RPMI8226 (cell line): Measurements from ENCODE around the gene SPTAN1.

ENCODE experiments used
- DNase-seq: peaks from one replicate; pipeline ENCODE4 v3.0.0-alpha.2; 2015

The SPTAN1 gene

GRCh38 chr9:128607642-128608350 lies 55.4 kb downstream of the SPTAN1 start:
- no peak for DNase-seq

- DNase-seq, result no peak
Observed at GRCh38 chr9:128610897-128611296, 58.5 kb downstream of the SPTAN1 start.

GRCh38 chr9:128611600-128612394 lies 59.4 kb downstream of the SPTAN1 start:
- DNase-seq, result no peak

DNA sequence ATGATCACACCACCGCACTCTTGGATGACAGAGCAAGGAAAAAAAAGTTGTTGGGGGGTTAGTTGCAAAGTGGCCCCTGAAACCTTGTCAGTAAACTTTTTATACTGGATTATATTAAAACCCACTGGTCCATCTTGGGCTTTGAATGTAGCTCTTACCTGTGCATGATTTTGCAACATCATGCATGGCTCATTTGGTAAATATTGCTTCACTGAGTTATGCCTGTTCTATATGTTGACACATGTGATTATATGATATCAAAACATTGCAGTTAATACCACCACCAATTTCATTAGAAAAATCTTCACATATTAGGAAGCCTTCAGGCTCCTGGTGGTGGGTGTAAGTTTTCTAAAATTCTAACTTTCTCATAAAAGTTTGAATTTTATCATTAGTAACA lies 62.3 kb downstream of the SPTAN1 start:
- DNase-seq, result no peak

DNA sequence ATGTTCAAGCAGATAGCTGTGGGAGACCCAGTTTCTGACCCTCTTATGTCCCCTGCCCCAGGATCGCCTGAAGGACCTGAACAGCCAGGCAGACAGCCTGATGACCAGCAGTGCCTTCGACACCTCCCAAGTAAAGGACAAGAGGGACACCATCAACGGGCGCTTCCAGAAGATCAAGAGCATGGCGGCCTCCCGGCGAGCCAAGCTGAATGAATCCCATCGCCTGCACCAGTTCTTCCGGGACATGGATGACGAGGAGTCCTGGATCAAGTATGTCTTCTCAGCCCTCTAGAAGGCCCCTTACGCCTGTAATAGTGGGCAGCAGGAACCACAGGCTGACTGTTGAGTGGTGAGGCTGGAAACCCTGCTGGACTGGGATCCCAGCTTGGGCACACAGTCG lies 63.2 kb downstream of the SPTAN1 start:
- no peak for DNase-seq

DNA sequence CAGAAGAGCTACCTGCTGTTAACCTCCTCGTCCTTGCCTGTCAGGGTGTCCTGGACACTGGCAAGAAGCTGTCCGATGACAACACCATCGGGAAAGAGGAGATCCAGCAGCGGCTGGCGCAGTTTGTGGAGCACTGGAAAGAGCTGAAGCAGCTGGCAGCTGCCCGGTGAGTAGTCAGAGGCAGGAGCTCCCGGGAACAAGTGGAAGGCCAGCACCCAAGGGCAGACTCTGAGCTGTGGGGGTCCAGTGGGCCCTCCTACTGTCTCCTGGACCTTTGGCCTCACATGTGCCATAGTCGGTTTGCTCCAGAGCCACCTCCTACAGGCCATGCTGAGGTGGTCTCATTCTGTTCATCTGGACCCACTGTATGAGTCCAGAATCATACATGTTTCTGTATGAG lies 65.6 kb downstream of the SPTAN1 start:
- DNase-seq, result no peak

GRCh38 chr9:128619127-128619526 lies 66.7 kb downstream of the SPTAN1 start:
- DNase-seq, result no peak

DNA sequence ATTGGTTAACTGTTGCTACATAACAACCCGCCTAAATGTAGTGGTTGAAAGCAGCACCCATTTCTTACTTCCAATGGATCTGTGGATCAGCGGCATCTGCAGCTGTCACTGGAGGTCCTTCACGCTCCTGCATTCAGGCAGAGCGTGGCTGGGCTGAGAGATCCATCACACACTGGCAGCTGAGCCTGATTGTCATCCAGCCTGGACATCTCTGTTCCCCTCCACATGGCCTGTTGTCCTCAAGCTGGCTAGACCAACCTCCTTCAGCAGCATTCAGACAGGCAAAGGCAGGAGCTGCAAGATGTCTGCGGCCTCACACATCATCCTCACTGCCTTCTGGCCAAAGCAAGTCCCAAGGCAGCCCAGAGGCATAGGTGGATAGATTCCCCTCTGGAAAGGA lies 67.4 kb downstream of the SPTAN1 start:
- no peak for DNase-seq

- no peak for DNase-seq
Observed at GRCh38 chr9:128621730-128622455, 69.5 kb downstream of the SPTAN1 start.

- no peak for DNase-seq
Observed at GRCh38 chr9:128624566-128624965, 72.2 kb downstream of the SPTAN1 start.

- no peak for DNase-seq
Observed at GRCh38 chr9:128625391-128626146, 73.2 kb downstream of the SPTAN1 start.

DNA sequence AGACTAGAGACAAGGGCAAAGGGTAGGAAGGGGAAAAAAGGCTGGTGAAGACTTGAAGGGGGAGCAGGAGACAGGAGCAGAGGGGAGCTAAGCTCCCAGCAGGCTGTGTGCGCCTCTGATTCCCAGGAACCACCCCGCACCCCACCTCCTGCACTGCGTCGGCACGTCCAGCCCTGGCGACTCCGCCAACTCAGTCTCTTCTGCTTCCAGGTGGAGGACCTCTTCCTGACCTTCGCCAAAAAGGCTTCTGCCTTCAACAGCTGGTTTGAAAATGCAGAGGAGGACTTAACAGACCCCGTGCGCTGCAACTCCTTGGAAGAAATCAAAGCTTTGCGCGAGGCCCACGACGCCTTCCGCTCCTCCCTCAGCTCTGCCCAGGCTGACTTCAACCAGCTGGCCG lies 73.8 kb downstream of the SPTAN1 start:
- DNase-seq, result no peak

- DNase-seq, result peak; percentile 0
Observed at GRCh38 chr9:128627127-128627715, 74.8 kb downstream of the SPTAN1 start.

GRCh38 chr9:128627906-128628305 lies 75.5 kb downstream of the SPTAN1 start:
- DNase-seq, result peak; percentile 2

DNA sequence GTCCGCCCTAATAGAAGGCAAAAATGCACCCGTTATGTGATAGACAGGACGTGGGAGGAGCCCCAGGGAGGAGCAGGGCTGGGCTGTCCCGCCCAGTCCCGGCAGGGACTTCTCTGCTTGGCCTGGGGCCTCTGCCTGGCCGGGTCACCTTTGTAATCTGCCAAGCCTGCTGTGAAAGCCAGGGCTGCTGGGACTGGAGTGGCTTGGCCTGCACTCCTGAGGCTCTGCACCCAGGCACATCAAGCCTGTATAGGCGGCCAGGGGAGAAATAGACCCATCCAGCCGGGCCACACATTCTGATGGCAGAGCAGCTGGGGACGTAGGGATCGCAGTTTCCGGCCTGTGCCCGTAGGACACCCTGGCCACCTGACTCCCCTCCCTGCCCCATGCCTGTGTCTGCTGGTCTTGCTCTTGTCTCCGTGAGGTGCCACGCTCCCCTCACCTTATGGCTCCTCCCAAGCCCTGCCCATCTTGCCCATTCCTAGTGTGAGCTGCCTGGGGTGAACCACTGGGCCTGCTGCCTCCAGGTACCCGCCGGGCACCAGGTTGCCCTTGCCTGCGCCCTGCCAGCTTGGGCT lies 76.2 kb downstream of the SPTAN1 start:
- DNase-seq, result peak; percentile 9

GRCh38 chr9:128629136-128629535 lies 76.7 kb downstream of the SPTAN1 start:
- no peak for DNase-seq

- peak; percentile 1 for DNase-seq
Observed at GRCh38 chr9:128629852-128630545, 77.6 kb downstream of the SPTAN1 start.

DNA sequence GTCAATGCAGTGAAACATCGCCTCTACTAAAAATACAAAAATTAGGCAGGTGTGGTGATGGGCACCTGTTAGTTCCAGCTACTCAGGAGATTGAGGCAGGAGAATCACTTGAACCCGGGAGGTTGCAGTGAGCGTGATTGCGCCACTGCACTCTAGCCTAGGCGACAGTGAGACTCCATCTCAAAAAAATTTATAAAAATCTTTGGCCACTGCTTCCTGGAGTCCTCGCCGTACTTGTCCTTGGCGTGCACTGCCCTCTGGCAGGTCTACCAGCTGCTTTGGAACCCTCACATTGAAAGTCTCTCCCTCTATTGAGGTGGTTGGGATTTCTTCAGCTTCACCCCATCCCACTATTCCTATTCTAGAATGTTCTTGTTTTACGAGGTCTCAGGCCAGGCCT lies 79.2 kb downstream of the SPTAN1 start:
- peak; percentile 1 for DNase-seq

GRCh38 chr9:128632066-128632465 lies 79.7 kb downstream of the SPTAN1 start:
- peak; percentile 1 for DNase-seq

DNA sequence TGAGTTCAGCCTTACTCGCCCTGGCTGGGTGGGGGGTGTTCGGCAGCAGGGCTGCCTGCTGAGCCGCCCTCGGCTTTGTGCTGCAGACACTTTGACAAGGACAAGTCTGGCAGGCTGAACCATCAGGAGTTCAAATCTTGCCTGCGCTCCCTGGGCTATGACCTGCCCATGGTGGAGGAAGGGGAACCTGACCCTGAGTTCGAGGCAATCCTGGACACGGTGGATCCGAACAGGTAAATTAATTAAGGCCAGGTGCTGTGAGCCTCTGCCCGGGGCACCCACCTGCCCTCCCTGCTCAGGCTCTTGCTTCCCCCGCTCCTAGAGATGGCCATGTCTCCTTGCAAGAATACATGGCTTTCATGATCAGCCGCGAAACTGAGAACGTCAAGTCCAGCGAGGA lies 80.1 kb downstream of the SPTAN1 start:
- peak; percentile 1 for DNase-seq

DNA sequence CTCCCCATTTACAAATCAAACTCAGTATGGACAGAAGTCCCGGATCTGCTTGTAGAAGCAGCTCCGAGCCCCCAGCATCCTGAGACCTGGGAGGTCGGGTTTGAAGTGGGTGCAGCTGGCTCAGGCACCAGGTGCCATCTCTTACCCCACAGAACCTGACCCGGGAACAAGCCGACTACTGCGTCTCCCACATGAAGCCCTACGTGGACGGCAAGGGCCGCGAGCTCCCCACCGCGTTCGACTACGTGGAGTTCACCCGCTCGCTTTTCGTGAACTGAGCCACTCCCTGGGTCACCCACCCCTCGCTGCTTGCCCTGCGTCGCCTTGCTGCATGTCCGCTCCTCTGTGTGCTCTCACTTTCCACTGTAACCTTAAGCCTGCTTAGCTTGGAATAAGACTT lies 80.7 kb downstream of the SPTAN1 start:
- DNase-seq, result peak; percentile 1

DNA sequence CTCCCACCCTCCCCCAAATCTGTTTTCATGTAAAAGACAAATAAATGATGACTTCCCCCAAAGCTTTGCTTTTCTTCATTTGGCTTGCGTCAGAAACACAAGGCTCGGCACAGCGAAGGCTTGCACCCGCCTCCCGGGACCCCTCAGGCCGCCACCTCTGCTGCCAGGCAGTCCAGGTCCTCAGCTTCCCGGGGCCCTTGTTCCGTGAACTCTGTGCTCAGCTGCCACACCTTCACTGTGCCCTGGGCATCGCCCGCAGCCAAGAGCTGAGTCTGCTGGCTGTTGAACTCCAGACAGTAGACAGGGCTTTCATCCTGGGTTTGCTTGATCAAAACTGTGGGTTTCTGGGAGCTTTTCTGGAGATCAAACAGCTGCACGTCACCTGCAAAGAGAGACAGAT lies 81.2 kb downstream of the SPTAN1 start:
- peak; percentile 1 for DNase-seq
